ENCODE results near the gene EPYC. TPM values are rescaled to one million over a fixed set of nuclear protein-coding genes. Genes with fewer than 3 reads are reported as not detected.

EPYC gene
- total RNA-seq, 1 experiment from 2014 or later: not detected

DNA sequence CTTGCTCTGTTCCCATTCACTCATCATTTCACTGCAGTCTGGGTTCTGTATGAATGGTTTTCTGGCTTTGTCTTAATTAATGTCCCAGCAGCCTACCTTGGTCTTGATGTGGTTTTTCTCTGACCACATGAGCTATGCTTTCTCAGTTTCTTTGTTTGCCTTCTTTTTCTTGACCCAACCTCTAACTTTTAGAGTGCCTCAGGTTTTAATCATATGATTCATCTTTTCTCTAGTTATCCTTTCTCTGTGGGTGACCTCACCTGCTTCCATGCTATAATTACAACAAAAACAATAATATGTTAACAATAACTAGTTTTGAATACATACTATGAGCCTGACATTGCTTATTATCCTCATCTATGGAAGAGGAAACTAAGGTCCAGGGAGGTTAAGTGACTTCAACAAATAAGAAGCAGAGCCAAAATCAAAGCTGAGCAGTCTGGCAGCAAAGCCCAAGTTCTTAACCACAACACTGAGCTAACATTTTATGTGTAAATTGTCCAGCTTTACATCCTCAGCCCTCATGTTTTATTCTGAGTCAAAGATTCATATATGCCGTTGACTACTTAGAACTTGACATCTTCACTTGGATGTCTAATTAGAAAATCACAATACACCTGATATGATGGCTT is 4.7 kb upstream of the EPYC start:
- TF ChIP-seq, protein P1, sequence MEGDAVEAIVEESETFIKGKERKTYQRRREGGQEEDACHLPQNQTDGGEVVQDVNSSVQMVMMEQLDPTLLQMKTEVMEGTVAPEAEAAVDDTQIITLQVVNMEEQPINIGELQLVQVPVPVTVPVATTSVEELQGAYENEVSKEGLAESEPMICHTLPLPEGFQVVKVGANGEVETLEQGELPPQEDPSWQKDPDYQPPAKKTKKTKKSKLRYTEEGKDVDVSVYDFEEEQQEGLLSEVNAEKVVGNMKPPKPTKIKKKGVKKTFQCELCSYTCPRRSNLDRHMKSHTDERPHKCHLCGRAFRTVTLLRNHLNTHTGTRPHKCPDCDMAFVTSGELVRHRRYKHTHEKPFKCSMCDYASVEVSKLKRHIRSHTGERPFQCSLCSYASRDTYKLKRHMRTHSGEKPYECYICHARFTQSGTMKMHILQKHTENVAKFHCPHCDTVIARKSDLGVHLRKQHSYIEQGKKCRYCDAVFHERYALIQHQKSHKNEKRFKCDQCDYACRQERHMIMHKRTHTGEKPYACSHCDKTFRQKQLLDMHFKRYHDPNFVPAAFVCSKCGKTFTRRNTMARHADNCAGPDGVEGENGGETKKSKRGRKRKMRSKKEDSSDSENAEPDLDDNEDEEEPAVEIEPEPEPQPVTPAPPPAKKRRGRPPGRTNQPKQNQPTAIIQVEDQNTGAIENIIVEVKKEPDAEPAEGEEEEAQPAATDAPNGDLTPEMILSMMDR (conservative IDR thresholded peaks at IDR 0.05; ENCODE audit: low read depth, low read length): no peak
- TF ChIP-seq EZH2 (IDR thresholded peaks at IDR 0.05; ENCODE audit: borderline replicate concordance, low read depth, low read length, poor library complexity, severe bottlenecking): no peak

DNA sequence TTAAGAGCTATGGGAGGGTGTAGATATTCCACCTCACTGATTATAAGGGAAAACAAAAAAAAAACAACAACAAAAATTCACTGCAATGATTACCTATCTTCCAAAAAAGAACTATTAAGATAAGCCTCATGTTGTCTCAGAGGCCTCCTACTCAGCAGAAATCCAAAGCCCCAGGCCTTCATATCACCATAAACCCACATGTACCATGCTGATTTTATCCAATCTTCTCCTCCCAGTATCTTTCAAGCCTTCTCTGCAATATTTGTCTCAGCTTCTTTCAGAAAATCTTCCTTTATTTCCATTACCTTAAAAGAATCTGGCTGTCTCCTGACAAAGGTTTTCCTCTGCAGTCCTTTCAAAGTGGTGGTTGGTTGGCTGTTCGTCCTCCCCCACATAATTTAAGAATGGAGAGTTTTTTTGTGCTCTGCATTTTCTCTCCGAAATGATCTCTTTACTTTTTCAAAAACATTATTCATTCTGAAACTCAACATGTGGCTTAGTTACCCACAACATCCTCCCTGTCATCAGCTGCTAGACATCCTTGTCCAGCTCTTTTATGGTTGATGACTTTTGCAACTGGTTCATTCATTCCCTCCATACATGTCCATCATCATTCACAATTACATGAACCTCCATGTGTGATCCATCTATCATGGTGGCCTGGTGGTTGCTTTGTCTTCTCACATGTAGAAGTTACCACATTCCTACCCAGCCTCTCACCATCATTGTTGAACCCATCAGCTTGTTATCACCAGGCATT is 2.9 kb upstream of the EPYC start:
- Histone ChIP-seq H3K4me3 (ENCODE audit: low read depth, low read length, poor library complexity, severe bottlenecking) (no peak overlapping the region), H3K4me1 (ENCODE audit: insufficient read depth, low read length, poor library complexity, severe bottlenecking) (no peaks in the 10 kb centered on the region), H3K9me3 (ENCODE audit: low read depth, low read length, poor library complexity, severe bottlenecking) (no peaks in the 10 kb centered on the region), H3K36me3 (ENCODE audit: insufficient read depth, low read length, poor library complexity, severe bottlenecking) (no peaks in the 10 kb centered on the region), H3K27ac (ENCODE audit: low read depth, low read length, poor library complexity, severe bottlenecking) (no peak overlapping the region), H3K27me3 (replicated peaks; ENCODE audit: insufficient read depth, low read depth, low read length, poor library complexity) (no peaks in the 10 kb centered on the region)
- no peak for DNase-seq (ENCODE audit: low spot score)
- no peak for TF ChIP-seq EZH2 (IDR thresholded peaks at IDR 0.05; ENCODE audit: borderline replicate concordance, low read depth, low read length, poor library complexity, severe bottlenecking)
- TF ChIP-seq, protein P1 (conservative IDR thresholded peaks at IDR 0.05; ENCODE audit: low read depth, low read length): no peak
- no TSS peak for BruUV-seq (replicated peaks)
- intact Hi-C loops (cut with micrococcal nuclease; ENCODE audit: unreplicated experiment): no loop called here
- POLR2A ChIA-PET (ENCODE audit: low non-redundant PET): interaction anchor here (0.5 kb wide), 1 partner anchor 1910 kb away, joined by 3 read pairs; no protein-coding TSS in a partner anchor
- CTCF ChIA-PET: no interaction called here

More for the DNA sequence above, 4.7 kb upstream of the EPYC start:
- DNase-seq (ENCODE audit: low spot score): no peak
- Histone ChIP-seq H3K27ac (ENCODE audit: low read depth, low read length, poor library complexity, severe bottlenecking) (no peak overlapping the region), H3K4me3 (ENCODE audit: low read depth, low read length, poor library complexity, severe bottlenecking) (no peak overlapping the region), H3K36me3 (ENCODE audit: insufficient read depth, low read length, poor library complexity, severe bottlenecking) (no peaks in the 10 kb centered on the region), H3K4me1 (ENCODE audit: insufficient read depth, low read length, poor library complexity, severe bottlenecking) (no peaks in the 10 kb centered on the region), H3K27me3 (replicated peaks; ENCODE audit: insufficient read depth, low read depth, low read length, poor library complexity) (no peaks in the 10 kb centered on the region), H3K9me3 (ENCODE audit: low read depth, low read length, poor library complexity, severe bottlenecking) (no peaks in the 10 kb centered on the region)
- CTCF ChIA-PET: no interaction called here
- POLR2A ChIA-PET (ENCODE audit: low non-redundant PET): no interaction called here
- BruUV-seq (replicated peaks): no TSS peak
- intact Hi-C loops (cut with micrococcal nuclease; ENCODE audit: unreplicated experiment): no loop called here

DNA sequence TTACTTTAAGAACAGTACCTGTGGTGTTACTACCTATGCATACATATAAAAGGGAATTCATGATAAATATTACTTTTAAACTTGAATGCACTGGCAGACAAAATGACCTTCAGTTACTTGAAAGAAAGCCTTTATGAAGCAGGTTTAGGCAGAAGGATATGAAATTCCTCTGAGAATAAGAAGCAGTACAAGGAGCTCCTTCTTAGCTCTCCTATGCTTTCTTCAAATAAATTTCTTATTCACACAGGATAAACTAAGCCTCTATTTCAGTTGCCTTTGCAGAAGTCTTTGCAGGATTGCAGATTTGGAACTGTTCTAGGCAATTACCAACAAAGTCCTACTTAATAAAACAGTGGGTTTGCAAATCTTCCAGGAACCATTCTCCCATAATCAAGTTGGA is 1.0 kb downstream of the EPYC start:
- TF ChIP-seq, protein P1 (conservative IDR thresholded peaks at IDR 0.05; ENCODE audit: low read depth, low read length): no peak
- no peak for TF ChIP-seq EZH2 (IDR thresholded peaks at IDR 0.05; ENCODE audit: borderline replicate concordance, low read depth, low read length, poor library complexity, severe bottlenecking)
- Histone ChIP-seq H3K27me3 (replicated peaks; ENCODE audit: insufficient read depth, low read depth, low read length, poor library complexity) (no peaks in the 10 kb centered on the region), H3K9me3 (ENCODE audit: low read depth, low read length, poor library complexity, severe bottlenecking) (no peaks in the 10 kb centered on the region), H3K36me3 (ENCODE audit: insufficient read depth, low read length, poor library complexity, severe bottlenecking) (no peaks in the 10 kb centered on the region), H3K4me1 (ENCODE audit: insufficient read depth, low read length, poor library complexity, severe bottlenecking) (no peaks in the 10 kb centered on the region), H3K27ac (ENCODE audit: low read depth, low read length, poor library complexity, severe bottlenecking) (no peak overlapping the region), H3K4me3 (ENCODE audit: low read depth, low read length, poor library complexity, severe bottlenecking) (no peak overlapping the region)
- ChIA-PET POLR2A (ENCODE audit: low non-redundant PET) (no interaction called here), CTCF (no interaction called here)
- BruUV-seq (replicated peaks): no TSS peak
- no peak for DNase-seq (ENCODE audit: low spot score)
- intact Hi-C loops (cut with micrococcal nuclease; ENCODE audit: unreplicated experiment): no loop called here
